IMR-90 (cell line): ENCODE measurements around the gene CPN2. TPM values are rescaled to one million over a fixed set of nuclear protein-coding genes. Genes with fewer than 3 reads are reported as not detected.

Experiments
- ATAC-seq: fragments of 200-7000 bp; cut with Tn5 transposase; 2 replicates; pipeline ENCODE4 v1.9.1; 2020; ENCODE audit warnings: low read depth, mild to moderate bottlenecking, moderate library complexity
- BruUV-seq: library from RNA; stranded (reverse); fragments of 400-500 nt; replicated peaks from 2 replicates; lab custom pipeline; 2021; lab: Mats Ljungman, UMichigan
- CTCF ChIA-PET: fragments of 300-600 bp; formaldehyde crosslinking; extraction: SDS; loops from one replicate; lab custom pipeline; 2021; ENCODE audit warnings: antibody characterized with exemption; lab: Yijun Ruan, JAX
- POLR2A ChIA-PET: fragments of 300-600 bp; sonication (Branson Sonifier 250); formaldehyde crosslinking; loops from one replicate; lab custom pipeline; 2022; ENCODE audit warnings: antibody characterized with exemption; ENCODE audit not compliant: unreplicated experiment; lab: Charles Lee
- DNase-seq: peaks from one replicate; pipeline ENCODE4 v3.0.0; 2013
- H2AFZ ChIP-seq: replicated peaks from 2 replicates; pipeline ENCODE3; 2013; ENCODE audit warnings: low read length, mild to moderate bottlenecking; ENCODE audit not compliant: poor library complexity
- H2AK5ac ChIP-seq: 2 replicates; pipeline ENCODE4 v1.6.1; 2013; ENCODE audit warnings: low read depth, low read length, inconsistent platforms
- H2AK9ac ChIP-seq: replicated peaks from 2 replicates; pipeline ENCODE3; 2013; ENCODE audit warnings: mild to moderate bottlenecking, low read depth, low read length, moderate library complexity; ENCODE audit not compliant: poor library complexity
- H2BK120ac ChIP-seq: 2 replicates; pipeline ENCODE4 v1.6.1; 2013; ENCODE audit warnings: low read depth, low read length, inconsistent platforms
- H2BK15ac ChIP-seq: 3 replicates; pipeline ENCODE4 v1.6.1; 2013; ENCODE audit warnings: low read depth, low read length, inconsistent platforms
- H2BK20ac ChIP-seq: 2 replicates; pipeline ENCODE4 v1.6.1; 2013; ENCODE audit warnings: low read depth, mild to moderate bottlenecking, inconsistent platforms, low read length, moderate library complexity
- H2BK5ac ChIP-seq: 2 replicates; pipeline ENCODE4 v1.6.1; 2013; ENCODE audit warnings: mild to moderate bottlenecking, low read depth, low read length, inconsistent platforms; ENCODE audit not compliant: poor library complexity, severe bottlenecking
- H3K14ac ChIP-seq: replicated peaks from 2 replicates; pipeline ENCODE4 v1.6.1; 2013; ENCODE audit warnings: low read depth, low read length, inconsistent platforms
- H3K18ac ChIP-seq: 2 replicates; pipeline ENCODE4 v1.6.1; 2013; ENCODE audit warnings: low read depth, low read length, control low read depth
- H3K23ac ChIP-seq: 2 replicates; pipeline ENCODE4 v1.6.1; 2013; ENCODE audit warnings: low read depth, low read length, inconsistent platforms
- H3K27ac ChIP-seq: 2 replicates; pipeline ENCODE4 v1.5.1; 2013; ENCODE audit warnings: mild to moderate bottlenecking, control low read depth, low read length; ENCODE audit not compliant: insufficient read depth
- H3K27me3 ChIP-seq: 2 replicates; pipeline ENCODE4 v1.6.1; 2013; ENCODE audit warnings: low read length; ENCODE audit not compliant: control insufficient read depth, insufficient read depth
- H3K36me3 ChIP-seq: 2 replicates; pipeline ENCODE4 v1.6.1; 2013; ENCODE audit warnings: low read length, mixed read lengths; ENCODE audit not compliant: control insufficient read depth, insufficient read depth
- H3K4ac ChIP-seq: 2 replicates; pipeline ENCODE4 v1.6.1; 2013; ENCODE audit warnings: low read depth, low read length, inconsistent platforms
- H3K4me1 ChIP-seq: 2 replicates; pipeline ENCODE4 v1.6.1; 2013; ENCODE audit warnings: low read length, mixed read lengths; ENCODE audit not compliant: control insufficient read depth, insufficient read depth
- H3K4me2 ChIP-seq: 2 replicates; pipeline ENCODE4 v1.6.1; 2013; ENCODE audit warnings: low read depth, mild to moderate bottlenecking, control low read depth, low read length, moderate library complexity
- H3K4me3 ChIP-seq: 2 replicates; pipeline ENCODE4 v1.5.1; 2013; ENCODE audit warnings: low read depth, mild to moderate bottlenecking, control low read depth, low read length, moderate library complexity; ENCODE audit not compliant: insufficient read depth
- H3K56ac ChIP-seq: 2 replicates; pipeline ENCODE4 v1.6.1; 2013; ENCODE audit warnings: low read length, inconsistent platforms; ENCODE audit not compliant: insufficient read depth; ENCODE audit errors: extremely low read depth
- H3K79me1 ChIP-seq, 2 experiments: 2 replicates each; pipeline ENCODE4 v1.6.1; 2013; ENCODE audit warnings: low read length in 2 of 2, inconsistent platforms in 1 of 2, low read depth in 1 of 2
- H3K9ac ChIP-seq: 2 replicates; pipeline ENCODE4 v1.6.1; 2013; ENCODE audit warnings: low read depth, low read length, control low read depth
- H3K9me1 ChIP-seq: 2 replicates; pipeline ENCODE4 v1.6.1; 2013; ENCODE audit warnings: low read length, inconsistent platforms; ENCODE audit not compliant: insufficient read depth
- H3K9me3 ChIP-seq: 2 replicates; pipeline ENCODE4 v1.6.1; 2013; ENCODE audit warnings: low read length; ENCODE audit not compliant: control insufficient read depth, insufficient read depth
- H4K20me1 ChIP-seq: 2 replicates; pipeline ENCODE4 v1.6.1; 2013; ENCODE audit warnings: low read length, inconsistent platforms; ENCODE audit not compliant: insufficient read depth
- H4K5ac ChIP-seq: 2 replicates; pipeline ENCODE4 v1.6.1; 2013; ENCODE audit warnings: mild to moderate bottlenecking, low read depth, low read length, control low read depth
- H4K8ac ChIP-seq, 2 experiments: 2 replicates each; pipeline ENCODE4 v1.6.1; 2013; ENCODE audit warnings: low read depth in 2 of 2, low read length in 2 of 2, control low read depth in 1 of 2, inconsistent platforms in 1 of 2
- H4K91ac ChIP-seq: 2 replicates; pipeline ENCODE4 v1.6.1; 2013; ENCODE audit warnings: low read depth, low read length, inconsistent platforms; ENCODE audit not compliant: insufficient read depth
- RCOR1 ChIP-seq: IDR thresholded peaks from 2 replicates; pipeline ENCODE4 v1.6.1; 2012; ENCODE audit warnings: mild to moderate bottlenecking, low read length, improper control_type of control experiment; ENCODE audit not compliant: insufficient replicate concordance
- RFX5 ChIP-seq: IDR thresholded peaks from 2 replicates; pipeline ENCODE4 v1.8.0; 2012; ENCODE audit warnings: low read depth, mild to moderate bottlenecking, low read length, moderate library complexity
- WGBS, 2 experiments: methylation state at CpG; one replicate each; pipeline versions ENCODE4 v1.1.5 to v1.1.7; 2013; ENCODE audit warnings: missing lambda C conversion rate in 2 of 2; ENCODE audit not compliant: insufficient read length in 1 of 2; ENCODE audit errors: extremely low coverage in 2 of 2; 5-methylcytosine and 5-hydroxymethylcytosine counted together
- dilution Hi-C: fragments of 300-500 bp; cut with HindIII; formaldehyde crosslinking; loops from one replicate; pipeline ENCODE4 v1.14.3; 2018; ENCODE audit warnings: low sequenced_read_pairs; ENCODE audit not compliant: unreplicated experiment
- in situ Hi-C: fragments of 300-500 bp; cut with MboI; formaldehyde crosslinking; loops from 3 replicates; pipeline ENCODE4 v1.14.3; 2019; ENCODE audit warnings: low sequenced_read_pairs, inconsistent platforms, mixed read lengths
- intact Hi-C: fragments of 100-400 bp; cut with micrococcal nuclease; formaldehyde crosslinking; loops from 2 replicates; pipeline ENCODE4 v1.10.0; 2022
- polyA plus RNA-seq, 3 experiments: library from polyadenylated mRNA; depleted of rRNA; stranded (reverse); fragments of >200 nt; gene quantifications; 2 replicates each; pipeline ENCODE4 v1.2.3, GENCODE V29; 2012; ENCODE audit warnings: low replicate concordance in 1 of 3
- total RNA-seq: library from RNA; depleted of rRNA; stranded (reverse); fragments of >200 nt; gene quantifications from 2 replicates; pipeline ENCODE4 v1.2.3, GENCODE V29; 2012

Gene CPN2
- total and polyA plus RNA-seq, 2 of the 4 experiments (the other 2 are of a cell fraction): 0.07 TPM; not detected in 1

DNA sequence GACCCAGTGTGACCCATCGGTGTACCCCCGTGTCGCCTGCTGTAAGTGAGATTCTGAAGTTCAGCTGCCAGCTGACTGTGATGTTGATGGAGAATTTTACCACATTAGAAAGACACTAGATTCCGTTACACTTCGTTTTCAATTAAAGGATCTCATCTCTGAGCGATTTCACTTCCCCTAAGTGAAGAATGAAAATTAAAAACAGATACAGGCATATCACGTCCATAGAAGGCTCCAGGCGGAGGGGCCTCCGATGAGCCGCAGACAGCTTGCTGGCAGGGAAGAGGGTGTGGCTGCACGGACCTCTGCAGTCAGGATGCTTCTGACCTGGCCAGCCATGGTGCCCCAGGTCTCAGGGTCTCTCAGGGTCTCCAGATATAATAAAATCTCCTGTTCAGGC is 6.6 kb upstream of the CPN2 start:
- no CpG with 5 or more reads among the region's 11 CpGs for WGBS, 2 experiments
- no peak overlapping the region for H3K27ac ChIP-seq
- dilution Hi-C loops: no loop called here
- H3K9me1 ChIP-seq: peaks cover 11% of the 10 kb centered on the region
- H4K5ac ChIP-seq: no peak overlapping the region
- no peak overlapping the region for H3K14ac ChIP-seq
- TF ChIP-seq RCOR1: no peak
- no peak for TF ChIP-seq RFX5
- no peak overlapping the region for H2BK120ac ChIP-seq
- H3K4me3 ChIP-seq: no peak overlapping the region
- CTCF ChIA-PET: interaction anchor here (2.3 kb wide), 1 partner anchor 14 kb away, joined by 9 read pairs; no protein-coding TSS in a partner anchor
- H4K8ac ChIP-seq: no peak overlapping the region
- H3K18ac ChIP-seq: no peak overlapping the region
- no peaks in the 10 kb centered on the region for H3K36me3 ChIP-seq
- H2BK15ac ChIP-seq: no peak overlapping the region
- in situ Hi-C loops: no loop called here
- no peak overlapping the region for H3K4ac ChIP-seq
- peaks cover 17% of the 10 kb centered on the region for H3K27me3 ChIP-seq
- no TSS peak for BruUV-seq
- H2BK5ac ChIP-seq: no peak overlapping the region
- H2AK5ac ChIP-seq: no peak overlapping the region
- no peak overlapping the region for H4K91ac ChIP-seq
- POLR2A ChIA-PET: no interaction called here
- no peak overlapping the region for H3K4me2 ChIP-seq
- no peak overlapping the region for H2AFZ ChIP-seq
- intact Hi-C loops: no loop called here
- H4K20me1 ChIP-seq: no peaks in the 10 kb centered on the region
- no peak overlapping the region for H2BK20ac ChIP-seq
- H2AK9ac ChIP-seq: no peak overlapping the region
- H3K9ac ChIP-seq: no peak overlapping the region
- ATAC-seq (no peak), DNase-seq (no peak)
- H3K79me1 ChIP-seq: no peaks in the 10 kb centered on the region
- H3K9me3 ChIP-seq: no peaks in the 10 kb centered on the region
- no peaks in the 10 kb centered on the region for H3K4me1 ChIP-seq
- no peak overlapping the region for H3K23ac ChIP-seq
- H3K56ac ChIP-seq: no peak overlapping the region
